ENCODE data around the gene TRIM27. TPM values are rescaled to one million over a fixed set of nuclear protein-coding genes. Genes with fewer than 3 reads are reported as not detected.
A peak's percentile ranks its signal among the peaks of the same experiment; 100 is the strongest.
"Not testable (repeated sequence)": the region's sequence is repeated elsewhere in the genome, so short reads cannot be mapped to it uniquely, and the experiment has no call there.

Gene TRIM27
- total RNA-seq, 2 donors from 2014 or later = 30.8 to 35.4 TPM

DNA sequence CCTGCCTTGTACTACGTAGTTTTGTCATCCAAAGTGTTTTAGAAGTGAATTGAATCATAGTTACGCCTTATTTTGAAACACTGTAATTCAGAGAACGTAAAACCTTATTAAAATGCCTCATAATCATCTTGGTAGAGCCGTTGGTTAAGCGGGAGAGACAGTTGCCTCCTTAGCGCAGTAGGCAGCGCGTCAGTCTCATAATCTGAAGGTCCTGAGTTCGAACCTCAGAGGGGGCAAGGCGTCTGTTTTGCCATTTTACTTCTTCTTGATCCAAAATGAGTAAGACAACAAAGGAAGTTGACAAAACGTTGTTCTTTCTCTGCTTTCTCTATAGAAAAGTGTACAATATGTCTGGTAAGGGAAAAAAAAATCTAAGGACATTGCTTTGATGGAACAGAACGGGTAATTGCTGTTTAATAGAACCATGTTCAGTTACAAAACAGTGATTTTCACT lies 20.7 kb upstream of the TRIM27 start:
- intact Hi-C loops (cut with DNase I) = loop anchor here in 1 of 2 donors (5.0 kb wide), 1 partner anchor 38 kb away; no protein-coding TSS in a partner anchor
- DNase-seq (ENCODE audit: low spot score) = no peak

- DNase-seq (ENCODE audit: low spot score) = peak; percentile 93
- intact Hi-C loops (cut with DNase I) = loop anchor here in 1 of 2 donors (5.0 kb wide), 1 partner anchor 39 kb away; no protein-coding TSS in a partner anchor
Observed at GRCh38 chr6:28943557-28944411, 20.0 kb upstream of the TRIM27 start.

DNA sequence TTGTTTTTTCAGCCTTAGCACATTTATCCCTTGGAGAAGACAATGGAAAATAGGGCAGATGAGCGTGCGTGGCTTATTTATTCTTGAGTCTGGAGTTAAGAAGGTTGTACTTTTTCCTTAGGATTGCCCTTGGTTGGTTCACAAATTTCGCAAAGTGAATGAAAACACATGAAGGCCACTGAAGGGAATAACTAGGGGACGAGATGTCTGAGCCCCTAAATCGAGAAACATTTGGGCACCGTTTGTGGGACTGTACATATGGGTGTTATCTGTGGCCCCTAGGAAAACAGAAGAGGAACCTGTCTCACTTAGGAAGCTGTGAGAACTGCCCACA lies 19.4 kb upstream of the TRIM27 start:
- intact Hi-C loops (cut with DNase I) = loop anchor here in 1 of 2 donors (5.0 kb wide), 1 partner anchor 39 kb away; no protein-coding TSS in a partner anchor
- DNase-seq (ENCODE audit: low spot score) = no peak

- intact Hi-C loops (cut with DNase I) = loop anchor here in 1 of 2 donors (5.0 kb wide), 1 partner anchor 40 kb away; no protein-coding TSS in a partner anchor
- DNase-seq (ENCODE audit: low spot score) = no peak
Observed at GRCh38 chr6:28941684-28942448, 18.1 kb upstream of the TRIM27 start.

- DNase-seq (ENCODE audit: low spot score) = peak; percentile 85
- intact Hi-C loops (cut with DNase I) = loop anchor here in 1 of 2 donors (5.0 kb wide), 1 partner anchor 41 kb away; no protein-coding TSS in a partner anchor
Observed at GRCh38 chr6:28940858-28941683, 17.3 kb upstream of the TRIM27 start.

DNA sequence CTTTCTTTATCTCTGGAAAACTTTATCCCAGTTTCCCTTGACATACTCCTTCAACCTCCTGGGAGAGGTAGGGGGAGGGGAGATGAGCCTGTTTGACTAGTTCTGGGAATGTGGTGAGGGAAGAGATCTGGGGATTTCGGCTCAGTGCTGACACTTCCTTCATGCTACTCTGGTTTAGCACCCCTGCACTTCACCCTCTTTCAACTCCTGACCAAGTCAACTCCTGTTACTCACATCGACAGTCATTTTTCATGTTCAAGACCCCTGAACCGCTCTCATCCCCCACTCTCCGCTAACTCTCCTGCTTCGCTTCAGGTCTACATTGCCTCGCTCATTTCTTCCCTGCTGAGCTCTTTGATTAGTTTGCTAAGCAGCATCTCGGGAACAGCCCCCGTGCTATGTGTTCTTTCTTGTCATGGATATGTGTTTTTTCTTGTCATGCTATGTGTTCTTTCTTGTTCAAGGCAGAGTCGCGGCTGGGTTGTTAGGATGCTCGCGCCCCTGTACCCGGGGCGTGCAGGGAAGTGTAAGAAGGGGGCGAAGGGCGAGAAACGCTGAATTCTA lies 16.6 kb upstream of the TRIM27 start:
- intact Hi-C loops (cut with DNase I) = loop anchor here in 1 of 2 donors (5.0 kb wide), 1 partner anchor 42 kb away; no protein-coding TSS in a partner anchor
- DNase-seq (ENCODE audit: low spot score) = no peak

DNA sequence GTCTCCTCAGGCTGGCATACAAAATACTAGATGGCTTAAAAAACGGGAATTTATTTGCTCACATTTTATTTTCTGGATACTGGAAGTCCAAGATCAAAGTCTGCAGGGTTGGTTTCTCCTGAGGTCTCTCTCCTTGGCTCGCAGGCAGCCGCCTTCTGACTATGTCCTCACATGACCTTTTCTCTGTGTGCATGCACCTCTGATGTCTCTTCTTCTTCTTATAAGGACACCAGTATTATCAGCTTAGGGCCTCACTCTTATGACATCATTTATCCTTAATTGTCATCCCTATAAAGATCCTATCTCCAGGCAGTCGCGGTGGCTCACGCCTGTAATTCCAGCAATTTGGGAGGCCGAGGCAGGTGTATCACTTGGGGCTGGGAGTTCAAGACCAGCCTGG lies 9.3 kb upstream of the TRIM27 start:
- intact Hi-C loops (cut with DNase I) = loop anchor here in 1 of 2 donors (5.0 kb wide), 1 partner anchor 904 kb away; no protein-coding TSS in a partner anchor
- no peak for DNase-seq (ENCODE audit: low spot score)

DNA sequence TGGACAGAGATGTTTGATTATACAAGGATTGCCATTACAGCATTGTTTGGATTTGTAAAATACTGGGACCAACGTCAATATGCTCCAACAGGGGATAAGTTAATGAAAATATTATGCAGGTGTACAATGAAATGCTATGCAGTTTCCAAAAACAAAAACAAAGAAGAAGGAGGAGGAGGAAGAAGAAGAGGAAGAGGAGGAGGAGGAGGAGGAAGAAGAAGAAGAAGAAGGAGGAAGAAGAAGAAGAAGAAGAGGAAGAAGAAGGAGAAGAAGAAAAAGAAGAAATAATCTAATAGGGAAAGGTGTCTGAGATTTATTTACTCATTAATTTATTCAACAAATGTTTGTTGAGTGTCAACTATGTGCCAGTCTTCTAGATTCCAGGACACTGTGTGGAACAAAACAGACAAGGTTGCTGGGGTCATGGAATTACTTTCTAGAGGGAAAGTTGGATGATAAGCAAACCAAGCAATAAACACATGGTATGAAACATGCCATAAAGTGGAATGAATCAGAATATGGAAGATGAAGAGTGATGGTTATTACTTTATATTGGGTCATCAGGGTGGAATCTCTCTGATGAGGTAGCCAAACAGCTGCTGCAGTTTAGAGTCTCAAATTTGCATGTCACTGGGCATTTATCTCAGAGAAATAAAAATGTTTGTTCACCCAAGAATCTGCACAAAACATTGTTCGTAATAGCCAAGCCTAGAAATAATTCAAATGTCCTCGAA lies 6.3 kb upstream of the TRIM27 start:
- no peak for DNase-seq (ENCODE audit: low spot score)

GRCh38 chr6:28929339-28929738 lies 5.6 kb upstream of the TRIM27 start:
- intact Hi-C loops (cut with DNase I); DNase-seq (ENCODE audit: low spot score): not testable (repeated sequence)

More for the DNA sequence above, 6.3 kb upstream of the TRIM27 start:
- intact Hi-C loops (cut with DNase I) = loop anchor here in 1 of 2 donors (5.0 kb wide), 1 partner anchor 907 kb away; no protein-coding TSS in a partner anchor

DNA sequence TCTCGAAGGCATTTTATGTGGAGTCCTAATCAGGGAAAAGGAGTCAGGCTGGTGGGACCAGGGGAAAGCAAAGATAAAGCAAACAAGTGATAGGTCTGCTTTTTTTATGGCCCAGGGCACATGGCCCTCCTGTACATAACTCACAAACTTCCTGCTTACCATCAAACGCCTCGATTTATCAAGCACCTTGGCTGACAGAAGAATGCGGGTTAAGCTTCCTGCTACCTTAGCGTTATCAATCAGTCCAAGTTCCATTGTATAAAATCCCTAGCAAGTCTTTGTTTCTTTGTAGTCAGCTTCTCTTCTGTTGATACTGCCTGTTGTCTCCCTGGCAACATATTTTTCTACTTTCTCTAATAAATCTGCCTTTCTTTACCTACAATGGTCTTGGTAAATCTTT lies 4.1 kb upstream of the TRIM27 start:
- no peak for DNase-seq (ENCODE audit: low spot score)
- intact Hi-C loops (cut with DNase I) = no loop called here

- peak; percentile 86 for DNase-seq (ENCODE audit: low spot score)
- intact Hi-C loops (cut with DNase I) = no loop called here
Observed at GRCh38 chr6:28922821-28923317, 916 bp downstream of the TRIM27 start.

GRCh38 chr6:28922004-28922820 lies 1.6 kb downstream of the TRIM27 start:
- intact Hi-C loops (cut with DNase I) = no loop called here
- DNase-seq (ENCODE audit: low spot score) = no peak

DNA sequence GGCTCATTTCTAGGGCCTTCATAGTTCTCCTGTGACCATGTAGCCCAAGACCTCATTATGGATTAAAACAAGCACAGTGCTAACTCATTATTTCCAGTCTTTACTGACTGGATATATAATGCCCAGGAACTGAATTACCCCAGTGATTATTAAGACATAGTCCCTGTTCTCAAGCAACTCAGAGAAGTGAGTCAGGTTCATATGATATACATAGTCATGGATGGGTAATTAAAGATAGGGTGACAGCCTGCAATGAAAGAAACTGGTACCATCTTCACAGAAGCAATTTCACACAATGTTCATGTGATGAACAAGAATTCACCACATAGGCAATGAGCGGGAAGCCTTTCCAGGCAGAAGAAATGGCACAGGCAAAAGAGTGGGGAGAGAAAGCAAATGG lies 3.5 kb downstream of the TRIM27 start:
- intact Hi-C loops (cut with DNase I) = no loop called here
- no peak for DNase-seq (ENCODE audit: low spot score)

GRCh38 chr6:28914941-28915340 lies 8.8 kb downstream of the TRIM27 start:
- intact Hi-C loops (cut with DNase I) = no loop called here
- DNase-seq (ENCODE audit: low spot score) = no peak

- DNase-seq (ENCODE audit: low spot score) = no peak
Observed at GRCh38 chr6:28910901-28911690, 12.7 kb downstream of the TRIM27 start.

GRCh38 chr6:28907394-28907793 lies 16.4 kb downstream of the TRIM27 start:
- intact Hi-C loops (cut with DNase I) = no loop called here
- no peak for DNase-seq (ENCODE audit: low spot score)

More at GRCh38 chr6:28910901-28911690, 12.7 kb downstream of the TRIM27 start:
- intact Hi-C loops (cut with DNase I) = no loop called here

Measured in posterior vena cava (tissue), 2 donors.